Activated T-cell treated with anti-CD3 and anti-CD28 coated beads for 1 hour (primary cell): ENCODE measurements around the gene QRICH2.
A peak's percentile ranks its signal among the peaks of the same experiment; 100 is the strongest.
"Not testable (repeated sequence)": the region's sequence is repeated elsewhere in the genome, so short reads cannot be mapped to it uniquely, and the experiment has no call there.

Experiments used
- DNase-seq: peaks from one replicate; pipeline ENCODE4 v3.0.0-alpha.2; 2020; ENCODE audit warnings: low read depth

QRICH2 gene

GRCh38 chr17:76265624-76266243, 42.3 kb downstream of the QRICH2 start:
- peak; percentile 48 for DNase-seq

- DNase-seq = peak; percentile 97
Measured at GRCh38 chr17:76264755-76265623, 43.1 kb downstream of the QRICH2 start, which contains the start of gene UBALD2. Gene UBALD2 (plus strand): TSS chr17:76265348. CDS start chr17:76265506, 158 bp downstream.

GRCh38 chr17:76264425-76264754, 43.7 kb downstream of the QRICH2 start:
- no peak for DNase-seq

DNA sequence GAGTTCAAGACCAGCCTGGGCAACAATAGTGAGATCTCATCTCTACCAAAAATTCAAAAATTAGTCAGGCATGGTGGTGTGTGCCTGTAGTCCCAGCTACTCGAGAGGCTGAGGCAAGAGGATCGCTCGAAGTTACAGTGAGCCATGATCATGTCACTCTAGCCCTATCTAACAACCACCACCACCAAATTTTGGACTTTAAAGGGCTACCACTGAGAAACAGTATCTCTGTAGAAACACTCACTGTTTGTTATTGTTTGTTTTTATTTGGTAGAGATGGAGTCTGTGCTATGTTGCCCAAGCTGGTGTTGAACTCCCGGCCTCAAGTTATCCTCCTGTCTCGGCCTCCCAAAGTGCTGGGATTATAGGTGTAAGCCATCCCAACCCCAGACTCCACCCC, 44.2 kb downstream of the QRICH2 start:
- no peak for DNase-seq

DNA sequence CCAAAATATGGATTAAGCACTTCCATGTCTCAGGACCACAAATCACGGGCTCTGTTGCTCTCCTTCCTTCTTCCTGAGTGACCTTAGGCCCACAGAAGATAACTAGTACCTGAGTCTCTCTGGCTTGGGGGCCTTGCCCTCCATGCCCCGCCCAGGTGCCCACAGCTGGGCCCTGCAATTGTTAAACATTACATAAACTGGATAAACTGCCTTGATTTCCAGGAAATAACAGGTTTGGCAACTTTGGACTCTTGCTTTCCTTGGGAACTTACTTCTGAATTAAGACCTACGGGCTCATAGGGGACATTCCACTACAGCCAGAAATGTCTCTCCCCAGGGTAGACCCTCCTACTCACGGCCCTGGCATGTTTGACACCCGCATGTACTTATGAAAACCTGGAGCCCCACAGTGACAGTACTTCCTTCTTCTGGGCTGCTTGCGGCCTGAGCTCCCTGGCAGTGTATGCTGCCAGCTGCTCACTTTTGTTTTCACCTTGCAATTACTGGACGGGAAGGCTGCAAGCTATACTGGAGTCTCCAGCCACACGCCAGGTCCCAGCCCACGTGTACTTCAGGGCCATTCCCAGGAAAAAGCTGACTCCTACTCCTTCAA, 45.2 kb downstream of the QRICH2 start:
- no peak for DNase-seq

DNA sequence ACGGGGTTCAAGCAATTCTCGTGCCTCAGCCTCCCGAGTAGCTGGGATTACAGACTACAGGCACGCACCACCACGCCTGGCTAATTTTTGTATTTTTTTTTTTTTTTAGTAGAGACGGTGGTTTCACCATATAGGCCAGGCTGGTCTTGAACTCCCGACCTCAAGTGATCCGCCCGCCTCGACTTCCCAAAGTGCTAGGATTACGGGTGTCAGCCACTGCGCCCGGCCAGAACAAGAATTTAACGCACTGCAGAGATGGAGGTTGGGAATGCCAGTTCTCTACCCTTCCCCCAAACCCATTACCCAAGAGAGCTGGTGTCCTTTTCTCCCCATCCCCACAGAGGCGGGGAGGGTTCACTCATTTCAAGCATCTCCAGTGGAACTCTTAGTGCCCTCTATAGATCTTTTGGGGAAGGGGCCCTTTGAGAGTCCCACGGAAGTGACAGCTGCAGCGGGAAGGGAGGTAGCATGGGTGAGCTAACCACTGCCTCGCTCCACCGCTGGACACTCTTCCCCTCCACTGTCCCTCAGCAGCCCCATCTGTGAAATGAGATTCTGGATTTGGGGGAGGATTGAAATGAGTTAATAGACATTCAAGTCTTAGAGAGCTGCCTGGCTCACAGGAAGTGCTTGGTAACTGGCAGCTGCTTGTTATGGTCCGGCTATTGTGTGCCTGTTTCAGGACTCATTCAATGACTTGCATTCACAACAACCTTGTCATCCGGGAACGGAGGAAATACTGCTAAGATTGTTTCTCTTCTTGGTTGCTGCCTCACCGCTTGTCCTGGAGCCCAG, 46.5 kb downstream of the QRICH2 start:
- no peak for DNase-seq

GRCh38 chr17:76260669-76261068, 47.4 kb downstream of the QRICH2 start:
- no peak for DNase-seq

GRCh38 chr17:76260220-76260619, 47.9 kb downstream of the QRICH2 start:
- DNase-seq = no peak

GRCh38 chr17:76256430-76257050, 51.5 kb downstream of the QRICH2 start:
- DNase-seq = not testable (repeated sequence)

DNA sequence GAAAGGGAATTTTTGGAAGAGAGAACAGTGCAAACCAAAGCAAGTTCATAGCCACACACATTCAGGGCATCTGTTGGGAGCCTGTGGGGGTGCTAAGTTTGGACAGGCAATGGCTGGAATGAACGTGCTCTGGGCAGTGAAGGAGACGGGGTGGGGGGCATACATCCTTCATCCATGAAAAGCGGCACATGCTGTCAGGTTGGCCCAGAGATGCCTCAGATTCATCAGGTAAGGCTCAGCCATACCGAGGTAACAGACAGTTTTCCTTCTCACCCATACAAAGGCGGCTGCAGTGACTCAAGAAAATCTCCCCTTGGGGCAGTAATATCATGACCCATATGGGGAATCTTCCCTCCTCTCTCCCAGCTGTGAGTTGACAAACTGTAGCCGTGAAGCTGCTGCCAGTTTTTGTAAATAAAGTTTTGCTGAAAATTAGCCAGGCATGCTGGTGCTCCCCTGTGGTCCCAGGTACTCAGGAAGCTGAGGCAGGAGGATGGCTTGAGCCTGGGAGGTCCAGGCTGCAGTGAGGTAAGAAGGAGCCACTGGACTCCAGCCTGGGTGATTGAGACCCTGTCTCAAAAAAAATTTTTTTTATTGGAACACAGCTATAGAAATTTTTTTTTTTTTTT, 52.2 kb downstream of the QRICH2 start:
- DNase-seq = no peak

- DNase-seq = no peak
Measured at GRCh38 chr17:76254275-76254674, 53.8 kb downstream of the QRICH2 start.

DNA sequence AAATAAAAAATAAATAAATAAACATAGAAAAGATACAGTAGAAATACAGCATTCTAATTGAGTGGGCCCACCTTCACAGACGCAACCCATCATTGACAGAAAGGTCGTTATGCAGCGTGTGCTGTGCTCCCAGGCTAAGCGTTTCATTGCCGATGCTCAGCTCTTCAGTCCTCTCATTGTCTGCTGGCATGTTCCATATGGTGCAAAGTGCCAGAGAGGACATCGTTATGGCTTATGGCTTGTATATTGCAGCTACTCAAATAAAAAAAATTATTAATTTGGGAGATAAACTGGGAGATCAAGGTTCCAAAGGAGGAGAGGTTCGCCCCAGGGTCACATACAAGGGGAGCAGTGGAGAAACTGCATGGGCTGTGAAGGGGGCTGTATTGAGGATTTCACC, 54.2 kb downstream of the QRICH2 start:
- DNase-seq = no peak

- not testable (repeated sequence) for DNase-seq
Measured at GRCh38 chr17:76252967-76253766, 54.9 kb downstream of the QRICH2 start.

DNA sequence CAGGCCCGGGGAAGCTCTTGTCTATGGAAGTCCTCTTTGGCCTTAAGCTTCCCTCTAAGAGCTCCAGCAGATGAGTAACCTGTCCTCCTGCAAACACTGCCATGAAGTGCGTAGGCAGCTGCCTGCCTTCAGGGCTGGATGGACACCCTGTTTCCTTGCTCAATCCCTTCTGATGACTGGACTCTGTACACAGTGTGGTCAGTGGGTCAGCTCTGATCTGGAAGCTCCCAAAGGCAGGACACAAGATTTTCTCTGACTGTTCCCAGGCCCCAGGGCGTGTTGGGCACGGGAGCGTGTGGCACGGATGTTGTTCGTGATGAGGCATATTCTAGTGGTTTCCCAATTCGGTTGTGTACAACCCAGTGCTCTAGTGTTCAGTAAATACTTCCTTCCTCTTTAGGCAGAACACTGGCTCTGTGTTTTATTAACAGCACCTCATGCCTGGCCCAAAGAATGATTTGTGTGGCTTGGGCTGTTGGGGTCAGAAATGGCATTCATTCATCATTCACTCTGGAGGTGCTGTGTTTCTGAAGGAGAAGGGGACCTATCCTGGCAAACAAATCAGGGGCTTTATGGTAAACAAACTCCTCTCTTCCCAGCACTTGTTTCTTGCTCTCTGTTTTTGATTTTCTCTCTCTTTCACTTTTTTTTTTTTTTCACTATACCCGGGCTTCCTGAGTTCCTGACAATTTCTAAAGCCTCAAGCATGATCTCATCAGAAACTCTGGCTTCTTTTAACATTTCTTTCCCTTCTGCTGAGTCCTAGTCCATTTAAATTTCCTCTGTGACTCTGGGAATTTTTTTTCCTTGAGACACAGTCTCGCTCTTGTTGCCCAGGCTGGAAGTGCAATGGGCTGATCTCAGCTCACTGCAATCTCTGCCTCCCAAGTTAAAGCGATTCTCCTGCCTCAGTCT, 55.8 kb downstream of the QRICH2 start:
- DNase-seq = no peak

GRCh38 chr17:76251478-76252039, 56.5 kb downstream of the QRICH2 start:
- DNase-seq = no peak

GRCh38 chr17:76250141-76250540, 57.9 kb downstream of the QRICH2 start:
- no peak for DNase-seq

GRCh38 chr17:76248013-76248782, 59.9 kb downstream of the QRICH2 start:
- no peak for DNase-seq

DNA sequence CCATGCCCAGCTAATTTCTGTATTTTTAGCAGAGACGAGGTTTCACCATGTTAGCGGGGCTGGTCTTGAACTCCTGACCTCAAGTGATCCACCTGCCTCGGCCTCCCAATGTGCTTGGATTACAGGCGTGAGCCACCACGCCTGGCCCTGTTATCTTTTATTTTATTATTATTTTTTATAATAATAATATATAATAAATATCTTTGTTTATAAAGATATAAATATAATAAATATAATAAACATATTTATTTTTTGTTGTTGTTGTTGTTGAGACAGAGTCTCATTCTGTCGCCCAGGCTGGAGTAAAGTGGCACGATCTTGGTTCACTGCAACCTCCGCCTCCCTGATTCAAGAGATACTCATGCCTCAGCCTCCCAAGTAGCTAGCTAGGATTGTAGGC, 60.8 kb downstream of the QRICH2 start:
- no peak for DNase-seq
